GM19455 (cell line): ENCODE results near the gene VOPP1.
"Not testable (repeated sequence)": the region's sequence is repeated elsewhere in the genome, so short reads cannot be mapped to it uniquely, and the experiment has no call there.

ENCODE experiments used
- ATAC-seq: cut with Tn5 transposase; IDR thresholded peaks from one replicate; pipeline ENCODE4 v1.9.1; 2021; ENCODE audit not compliant: unreplicated experiment

The VOPP1 gene

GRCh38 chr7:55572378-55573233, at the start of gene VOPP1:
Gene VOPP1 (minus strand): TSS chr7:55572502. CDS start chr7:55572324, 178 bp downstream.
- ATAC-seq: peak; percentile 56

GRCh38 chr7:55618913-55619312, 46.6 kb upstream of the VOPP1 start:
- no peak for ATAC-seq

GRCh38 chr7:55614365-55615064, 42.2 kb upstream of the VOPP1 start:
- ATAC-seq: not testable (repeated sequence)

- ATAC-seq: not testable (repeated sequence)
Observed at GRCh38 chr7:55609726-55610125, 37.4 kb upstream of the VOPP1 start.

GRCh38 chr7:55605661-55606060, 33.4 kb upstream of the VOPP1 start:
- not testable (repeated sequence) for ATAC-seq

GRCh38 chr7:55597944-55598499, 25.7 kb upstream of the VOPP1 start:
- not testable (repeated sequence) for ATAC-seq

- ATAC-seq: not testable (repeated sequence)
Observed at GRCh38 chr7:55597214-55597739, 25.0 kb upstream of the VOPP1 start.

- no peak for ATAC-seq
Observed at GRCh38 chr7:55595511-55595910, 23.2 kb upstream of the VOPP1 start.

- no peak for ATAC-seq
Observed at GRCh38 chr7:55594870-55595269, 22.6 kb upstream of the VOPP1 start.

- no peak for ATAC-seq
Observed at GRCh38 chr7:55594414-55594813, 22.1 kb upstream of the VOPP1 start.

- peak; percentile 61 for ATAC-seq
Observed at GRCh38 chr7:55593515-55594318, 21.4 kb upstream of the VOPP1 start.

GRCh38 chr7:55593172-55593514, 20.8 kb upstream of the VOPP1 start:
- no peak for ATAC-seq

GRCh38 chr7:55592492-55592891, 20.2 kb upstream of the VOPP1 start:
- no peak for ATAC-seq

- no peak for ATAC-seq
Observed at GRCh38 chr7:55591282-55591931, 19.1 kb upstream of the VOPP1 start.

- ATAC-seq: no peak
Observed at GRCh38 chr7:55590517-55591281, 18.4 kb upstream of the VOPP1 start.

- ATAC-seq: no peak
Observed at GRCh38 chr7:55589905-55590304, 17.6 kb upstream of the VOPP1 start.

GRCh38 chr7:55588976-55589604, 16.8 kb upstream of the VOPP1 start:
- no peak for ATAC-seq

- no peak for ATAC-seq
Observed at GRCh38 chr7:55588379-55588699, 16.0 kb upstream of the VOPP1 start.

GRCh38 chr7:55587687-55588378, 15.5 kb upstream of the VOPP1 start:
- ATAC-seq: no peak
